Rectal smooth muscle tissue (tissue), 1 donor: ENCODE measurements around the gene SH3RF3.
A peak's percentile ranks its signal among the peaks of the same experiment; 100 is the strongest.

Experiments used
- H3K27ac ChIP-seq: one replicate; pipeline ENCODE4 v1.7.0; 2013; ENCODE audit warnings: low read depth, low read length, inconsistent platforms
- H3K27me3 ChIP-seq: one replicate; pipeline ENCODE4 v1.7.0; 2013; ENCODE audit warnings: low read length; ENCODE audit not compliant: control insufficient read depth, insufficient read depth
- H3K36me3 ChIP-seq: one replicate; pipeline ENCODE4 v1.7.0; 2013; ENCODE audit warnings: low read length; ENCODE audit not compliant: control insufficient read depth, insufficient read depth
- H3K4me1 ChIP-seq: one replicate; pipeline ENCODE4 v1.7.0; 2013; ENCODE audit warnings: low read length; ENCODE audit not compliant: control insufficient read depth, insufficient read depth
- H3K4me3 ChIP-seq: one replicate; pipeline ENCODE4 v1.7.0; 2013; ENCODE audit warnings: low read length
- H3K9ac ChIP-seq: one replicate; pipeline ENCODE4 v1.7.0; 2013; ENCODE audit warnings: low read length

Gene SH3RF3

DNA sequence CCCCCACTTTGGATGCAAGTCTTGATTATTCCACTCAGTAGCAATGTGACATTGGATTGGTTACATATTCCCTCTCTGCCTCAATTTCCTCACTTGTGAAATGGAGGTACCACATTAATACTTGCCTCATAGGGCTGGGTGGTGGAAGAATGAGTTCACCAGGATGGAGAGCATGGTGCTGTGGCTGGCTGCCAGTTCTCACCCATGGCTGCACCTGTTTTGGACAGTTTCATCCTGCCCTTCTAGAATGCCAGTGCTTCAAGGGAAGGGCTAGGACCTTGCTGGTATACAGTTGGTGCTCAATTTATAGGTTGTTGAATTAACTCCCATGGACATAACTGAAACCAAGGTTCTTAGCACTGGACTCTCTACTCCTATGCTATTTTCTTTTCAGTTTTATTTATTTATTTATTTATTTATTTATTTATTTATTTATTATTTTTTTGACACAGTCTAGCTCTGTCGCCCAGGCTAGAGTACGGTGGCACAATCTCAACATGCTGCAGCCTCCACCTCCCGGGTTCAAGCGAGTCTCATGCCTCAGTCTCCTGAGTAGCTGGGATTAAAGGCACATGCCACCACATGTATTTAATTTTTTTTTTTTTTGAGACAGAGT is 5.3 kb upstream of the SH3RF3 start:
- Histone ChIP-seq H3K27me3 (peaks cover 2% of the 10 kb centered on the region), H3K4me3 (no peak overlapping the region), H3K27ac (no peak overlapping the region), H3K36me3 (no peaks in the 10 kb centered on the region), H3K4me1 (no peaks in the 10 kb centered on the region), H3K9ac (no peak overlapping the region)

DNA sequence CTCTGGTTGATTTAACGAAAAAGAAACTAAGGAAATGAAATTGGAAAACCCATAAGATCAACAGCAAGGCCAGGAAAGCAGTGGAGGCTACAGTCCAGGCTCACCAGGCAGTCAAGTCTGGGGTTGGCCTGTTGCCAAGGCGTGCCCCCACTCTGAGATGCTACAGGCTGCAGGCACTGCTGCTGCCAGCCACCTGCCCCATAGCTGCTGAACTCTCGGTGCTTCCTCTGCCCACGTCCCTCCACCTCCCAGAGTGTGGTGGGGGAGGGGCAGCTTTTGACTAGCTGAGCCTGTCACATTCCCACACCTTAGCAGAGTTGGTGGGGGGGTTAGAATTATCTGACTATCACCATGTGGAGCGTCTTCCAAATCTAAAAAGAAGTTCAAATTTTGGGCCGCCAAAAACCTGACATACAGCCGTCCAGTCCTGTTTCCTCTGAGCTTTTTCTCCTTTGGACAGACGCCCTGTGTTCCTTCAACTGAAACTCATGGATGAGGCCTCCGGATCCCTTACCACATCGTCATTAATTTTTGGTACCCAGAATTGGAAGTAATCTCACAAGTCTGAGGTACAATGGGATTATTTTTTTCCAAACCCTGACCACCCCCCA is 3.9 kb upstream of the SH3RF3 start:
- Histone ChIP-seq H3K9ac (no peak overlapping the region), H3K4me1 (peaks cover under 1% of the 10 kb centered on the region), H3K4me3 (no peak overlapping the region), H3K27ac (no peak overlapping the region), H3K27me3 (peaks cover 2% of the 10 kb centered on the region), H3K36me3 (no peaks in the 10 kb centered on the region)

DNA sequence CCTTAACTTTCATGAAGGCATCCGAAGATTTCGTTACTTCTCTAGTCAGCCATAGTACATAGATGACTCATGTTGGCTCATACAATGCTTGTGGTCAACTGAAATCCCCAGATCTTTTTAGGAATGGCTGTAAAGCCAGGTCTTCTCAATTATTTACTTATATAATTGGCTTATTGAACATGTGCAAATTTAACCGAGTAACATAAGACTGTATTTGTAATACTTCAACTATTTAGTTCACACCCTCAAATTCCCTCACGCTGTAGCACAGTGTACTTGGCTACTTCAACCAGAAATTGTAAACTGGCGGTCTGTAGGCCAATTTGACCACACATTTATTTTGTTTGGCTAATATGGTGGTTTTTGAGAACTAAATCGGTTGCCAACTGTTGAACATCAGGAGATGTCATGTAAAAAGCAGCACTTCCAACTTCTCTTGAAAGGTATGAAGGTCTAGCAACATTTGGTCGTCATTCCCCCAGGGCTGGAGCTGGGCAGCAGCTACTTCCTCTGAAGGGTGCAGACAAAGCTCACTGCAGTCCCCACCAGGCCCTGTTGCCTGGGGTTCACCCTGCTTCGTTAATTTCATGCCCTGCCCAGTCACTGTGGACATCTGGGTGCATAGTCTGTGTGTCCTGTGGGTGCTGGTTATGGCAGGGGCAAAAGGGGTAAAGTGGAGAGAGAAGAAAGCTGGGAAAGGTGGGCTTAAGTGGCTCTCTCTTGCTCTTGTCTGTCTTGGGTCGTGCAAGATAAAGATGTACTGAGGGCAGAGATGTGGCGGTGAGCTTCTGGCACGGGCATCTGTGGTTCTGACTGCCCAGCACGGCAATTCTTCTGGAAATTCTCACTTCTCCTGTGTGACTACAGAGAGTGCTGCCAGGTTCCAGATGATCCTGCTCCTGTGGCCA is 3.2 kb upstream of the SH3RF3 start:
- Histone ChIP-seq H3K27me3 (peaks cover 2% of the 10 kb centered on the region), H3K27ac (no peak overlapping the region), H3K9ac (no peak overlapping the region), H3K4me1 (peaks cover 3% of the 10 kb centered on the region), H3K36me3 (no peaks in the 10 kb centered on the region), H3K4me3 (no peak overlapping the region)

DNA sequence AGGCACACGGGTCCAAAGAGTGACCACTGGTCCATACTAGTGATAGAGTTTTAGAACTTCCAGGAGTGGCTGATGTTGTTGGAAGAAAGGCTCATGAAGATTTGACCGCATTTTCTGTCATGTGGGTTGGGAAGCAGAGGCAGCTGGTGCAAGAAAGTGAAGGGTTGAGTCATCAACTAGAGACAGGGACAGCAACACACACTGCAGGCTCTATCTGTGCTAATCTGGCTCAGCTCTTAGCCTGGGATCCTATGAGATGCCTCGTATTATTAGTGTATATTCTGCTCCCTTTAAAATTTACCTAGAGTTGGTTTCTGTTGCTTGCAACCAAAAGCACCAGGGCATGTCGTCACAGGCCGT is 2.5 kb upstream of the SH3RF3 start:
- no peak overlapping the region for H3K27ac ChIP-seq
- H3K4me3 ChIP-seq: no peak overlapping the region
- no peaks in the 10 kb centered on the region for H3K36me3 ChIP-seq
- H3K4me1 ChIP-seq: peaks cover 3% of the 10 kb centered on the region
- peaks cover 2% of the 10 kb centered on the region for H3K27me3 ChIP-seq
- H3K9ac ChIP-seq: no peak overlapping the region

DNA sequence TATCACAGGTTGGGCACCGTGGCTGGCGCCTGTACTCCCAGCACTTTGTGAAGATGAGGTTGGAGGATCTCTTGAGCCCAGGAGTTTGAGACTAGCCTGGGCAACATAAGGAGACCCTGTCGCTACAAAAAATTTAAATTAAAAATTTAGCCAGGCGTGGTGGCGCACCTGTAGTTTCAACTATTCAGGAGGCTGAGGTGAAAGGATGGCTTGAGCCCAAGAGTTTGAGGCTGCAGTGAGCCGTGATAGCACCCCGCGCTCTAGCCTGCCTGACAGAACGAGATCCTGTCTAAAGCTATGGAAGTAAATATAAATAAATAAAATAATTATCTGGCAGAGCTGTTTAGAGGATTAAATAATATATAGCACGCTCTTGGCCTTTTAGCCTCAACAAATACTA is 1.4 kb upstream of the SH3RF3 start:
- no peaks in the 10 kb centered on the region for H3K36me3 ChIP-seq
- peaks cover 3% of the 10 kb centered on the region for H3K4me1 ChIP-seq
- H3K9ac ChIP-seq: no peak overlapping the region
- no peak overlapping the region for H3K27ac ChIP-seq
- peaks cover 2% of the 10 kb centered on the region for H3K27me3 ChIP-seq
- H3K4me3 ChIP-seq: peak overlapping the region; percentile 89

DNA sequence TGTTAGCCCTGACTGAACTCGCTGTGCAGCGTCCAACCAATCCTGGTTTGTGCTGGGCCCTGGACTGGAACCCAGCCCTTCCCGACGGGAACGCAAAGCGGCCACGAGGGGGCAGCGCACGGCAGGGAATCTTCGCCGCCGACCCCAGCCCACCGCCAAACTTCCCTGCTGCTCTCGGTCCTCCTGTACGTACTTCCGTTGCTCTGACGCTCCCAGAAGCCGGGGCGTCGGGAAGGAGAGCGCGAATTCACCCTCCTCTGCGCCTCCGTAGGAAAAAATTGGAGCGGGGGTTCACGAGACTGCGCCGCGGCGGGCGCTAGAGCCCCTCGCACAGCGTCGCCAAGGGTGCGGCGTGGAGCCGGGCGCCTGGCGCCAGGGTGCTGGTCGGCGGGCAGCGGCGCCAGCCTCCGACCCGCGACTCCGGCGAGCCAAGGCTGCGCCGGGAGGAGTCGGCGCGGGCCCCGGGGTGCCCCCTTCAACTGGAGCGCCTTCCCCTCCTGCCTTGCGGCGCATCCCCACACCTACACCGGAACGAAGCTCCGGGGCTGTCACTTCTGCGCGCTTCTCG is 873 bp upstream of the SH3RF3 start:
- peak overlapping the region; percentile 48 for H3K27ac ChIP-seq
- H3K4me3 ChIP-seq: peak overlapping the region; percentile 89
- no peaks in the 10 kb centered on the region for H3K36me3 ChIP-seq
- H3K9ac ChIP-seq: no peak overlapping the region
- H3K27me3 ChIP-seq: peaks cover 5% of the 10 kb centered on the region
- peaks cover 3% of the 10 kb centered on the region for H3K4me1 ChIP-seq

DNA sequence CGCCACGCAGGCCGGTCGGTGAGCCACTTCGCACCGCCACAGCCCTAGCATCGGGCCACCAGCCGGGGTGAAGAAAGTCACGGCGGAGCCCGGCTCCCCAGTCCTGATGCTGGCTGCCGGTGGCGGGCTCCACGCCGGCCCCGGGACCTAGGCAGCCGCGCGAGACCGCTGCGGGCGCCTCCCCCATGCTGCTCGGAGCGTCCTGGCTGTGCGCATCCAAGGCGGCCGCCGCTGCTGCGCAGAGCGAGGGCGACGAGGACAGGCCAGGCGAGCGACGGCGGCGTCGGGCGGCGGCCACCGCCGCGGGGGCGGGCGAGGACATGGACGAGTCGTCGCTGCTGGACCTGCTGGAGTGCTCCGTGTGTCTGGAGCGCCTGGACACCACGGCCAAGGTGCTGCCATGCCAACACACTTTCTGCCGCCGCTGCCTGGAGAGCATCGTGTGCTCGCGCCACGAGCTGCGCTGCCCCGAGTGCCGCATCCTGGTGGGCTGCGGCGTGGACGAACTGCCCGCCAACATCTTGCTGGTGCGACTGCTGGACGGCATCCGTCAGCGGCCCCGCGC is 433 bp downstream of the SH3RF3 start:
- Histone ChIP-seq H3K9ac (no peak overlapping the region), H3K4me3 (peak overlapping the region; percentile 89), H3K36me3 (no peaks in the 10 kb centered on the region), H3K4me1 (peaks cover 3% of the 10 kb centered on the region), H3K27ac (no peak overlapping the region), H3K27me3 (peaks cover 5% of the 10 kb centered on the region)

DNA sequence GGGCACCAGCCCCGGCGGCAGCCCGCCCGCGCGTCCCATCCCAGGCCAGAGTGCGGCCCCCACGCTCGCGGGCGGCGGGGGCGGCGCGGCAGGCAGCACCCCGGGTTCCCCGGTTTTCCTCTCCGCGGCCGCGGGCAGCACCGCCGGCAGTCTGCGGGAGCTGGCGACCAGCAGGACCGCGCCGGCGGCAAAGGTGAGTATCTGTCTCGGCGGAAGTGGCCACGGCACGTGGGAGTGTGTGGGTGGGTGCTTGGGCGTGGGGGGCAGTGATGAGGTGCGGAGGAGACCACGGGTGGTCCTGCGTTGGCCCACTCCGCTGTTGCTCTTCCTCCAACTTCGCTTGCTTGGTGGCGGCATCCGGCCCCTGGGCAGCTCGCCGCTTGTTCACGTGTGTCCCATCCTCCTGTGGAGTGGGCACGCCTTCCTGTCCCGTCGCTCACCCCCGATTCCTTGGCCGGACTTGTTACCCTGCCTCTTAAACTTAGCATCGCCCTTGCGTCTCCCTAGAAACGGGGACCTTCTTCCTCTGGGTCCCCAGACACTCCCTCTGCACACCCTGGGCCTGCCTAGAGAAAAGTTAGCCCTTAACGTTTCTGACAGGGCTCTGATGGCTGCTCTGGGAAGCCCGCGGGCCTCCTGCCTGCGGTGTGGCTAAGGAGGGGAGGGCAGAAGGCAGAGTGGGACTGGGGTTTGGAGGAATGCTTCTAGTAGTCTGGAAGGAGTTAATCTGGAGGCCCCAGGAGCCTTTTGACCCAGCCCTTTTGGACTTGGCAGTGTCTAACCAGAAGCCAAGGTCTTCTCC is 1.1 kb downstream of the SH3RF3 start:
- H3K9ac ChIP-seq: no peak overlapping the region
- H3K27me3 ChIP-seq: peaks cover 5% of the 10 kb centered on the region
- H3K4me3 ChIP-seq: peak overlapping the region; percentile 89
- H3K27ac ChIP-seq: no peak overlapping the region
- no peaks in the 10 kb centered on the region for H3K36me3 ChIP-seq
- H3K4me1 ChIP-seq: peaks cover 3% of the 10 kb centered on the region

DNA sequence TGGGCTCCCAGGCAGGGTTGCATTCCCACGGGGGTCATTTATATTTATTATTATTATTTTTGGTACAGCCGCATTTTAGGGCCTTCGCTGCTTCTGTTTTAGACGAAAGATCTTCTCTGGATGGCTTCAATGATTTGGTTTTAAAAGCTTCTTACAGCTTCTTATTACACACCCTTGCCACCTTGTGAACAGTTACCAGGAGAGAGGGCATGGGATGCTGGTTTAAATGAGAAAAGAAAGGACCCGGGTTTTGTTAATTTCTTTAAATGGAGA is 1.7 kb downstream of the SH3RF3 start:
- H3K27ac ChIP-seq: no peak overlapping the region
- H3K36me3 ChIP-seq: no peaks in the 10 kb centered on the region
- H3K4me3 ChIP-seq: peak overlapping the region; percentile 89
- H3K27me3 ChIP-seq: peaks cover 5% of the 10 kb centered on the region
- no peak overlapping the region for H3K9ac ChIP-seq
- H3K4me1 ChIP-seq: peaks cover 3% of the 10 kb centered on the region

DNA sequence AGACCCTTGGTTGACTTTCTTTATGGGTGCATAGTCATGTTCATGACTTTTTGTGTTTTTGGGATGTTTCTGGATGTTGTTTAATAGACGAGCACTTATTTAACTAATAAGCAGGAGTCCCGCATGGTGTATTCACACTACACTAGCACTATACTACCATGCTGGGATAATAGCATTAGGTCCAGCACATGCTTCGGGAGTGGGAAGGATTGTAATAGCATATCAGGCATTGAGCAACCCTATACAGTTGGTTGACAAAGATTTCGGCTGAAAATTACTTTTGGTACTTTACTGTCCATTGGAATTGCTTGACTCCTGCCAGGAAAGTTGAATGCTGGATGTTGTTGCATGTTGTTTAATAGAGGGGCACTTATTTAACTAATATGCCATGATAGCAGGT is 2.8 kb downstream of the SH3RF3 start:
- H3K36me3 ChIP-seq: no peaks in the 10 kb centered on the region
- peaks cover 5% of the 10 kb centered on the region for H3K27me3 ChIP-seq
- no peak overlapping the region for H3K27ac ChIP-seq
- peaks cover 3% of the 10 kb centered on the region for H3K4me1 ChIP-seq
- no peak overlapping the region for H3K4me3 ChIP-seq
- H3K9ac ChIP-seq: no peak overlapping the region

DNA sequence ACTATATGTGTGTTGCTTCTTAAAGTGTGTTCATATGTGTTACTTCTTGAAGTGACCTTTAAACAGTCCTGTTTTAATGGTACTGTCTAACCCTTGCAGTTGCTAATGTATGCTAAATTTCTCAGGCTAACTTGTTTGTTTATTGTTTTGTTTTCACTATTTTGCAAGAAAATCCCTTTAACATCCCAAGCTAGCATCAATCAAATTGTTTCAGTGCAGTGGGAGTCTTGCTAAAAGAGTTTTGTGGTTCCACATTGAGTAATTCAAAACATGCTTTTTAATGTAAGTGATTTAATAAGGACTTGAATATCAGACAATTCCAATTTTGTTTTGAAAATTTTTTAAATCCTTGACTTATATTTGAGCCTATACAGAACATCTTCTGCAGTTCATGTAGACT is 3.6 kb downstream of the SH3RF3 start:
- Histone ChIP-seq H3K27me3 (peaks cover 5% of the 10 kb centered on the region), H3K27ac (no peak overlapping the region), H3K4me3 (no peak overlapping the region), H3K9ac (no peak overlapping the region), H3K36me3 (no peaks in the 10 kb centered on the region), H3K4me1 (peaks cover 3% of the 10 kb centered on the region)

DNA sequence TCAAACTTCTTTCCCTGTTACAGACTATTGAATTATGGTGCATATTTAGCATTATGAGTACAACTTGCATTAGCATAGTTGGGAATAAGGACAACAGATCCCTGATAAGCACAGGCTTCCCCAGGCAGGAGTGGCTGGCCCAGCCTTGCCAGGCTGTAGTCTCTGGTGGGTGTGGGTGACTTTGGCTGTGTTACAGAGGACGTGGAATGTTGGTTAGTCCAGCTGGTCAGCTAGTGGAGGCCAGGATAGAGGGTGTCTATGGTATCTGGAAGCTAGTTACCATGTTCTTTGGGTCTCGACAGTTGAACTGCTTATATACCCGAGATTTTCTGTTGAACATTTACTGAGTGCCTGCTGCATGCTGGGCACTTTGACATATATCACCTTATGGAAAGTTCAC is 4.7 kb downstream of the SH3RF3 start:
- H3K27ac ChIP-seq: no peak overlapping the region
- no peaks in the 10 kb centered on the region for H3K36me3 ChIP-seq
- no peak overlapping the region for H3K4me3 ChIP-seq
- H3K27me3 ChIP-seq: peaks cover 3% of the 10 kb centered on the region
- peaks cover 3% of the 10 kb centered on the region for H3K4me1 ChIP-seq
- H3K9ac ChIP-seq: no peak overlapping the region
